GM23338 (cell line): ENCODE results near the gene SCNN1G. TPM values are rescaled to one million over a fixed set of nuclear protein-coding genes. Genes with fewer than 3 reads are reported as not detected.

Experiments used
- ATAC-seq: fragments of 200-7000 bp; cut with Tn5 transposase; 3 replicates; pipeline ENCODE4 v1.9.1; 2020
- DNase-seq: peaks from one replicate; pipeline ENCODE4 v3.0.0-alpha.2; 2015; ENCODE audit warnings: low spot score
- H2AFZ ChIP-seq: fragments of 200-600 bp; sonication (generic); 2 replicates; pipeline ENCODE4 v1.8.0; 2016; ENCODE audit warnings: antibody characterized with exemption, mild to moderate bottlenecking, moderate library complexity
- H3F3A ChIP-seq: fragments of 200-600 bp; sonication (generic); replicated peaks from 2 replicates; pipeline ENCODE4 v1.8.0; 2017; ENCODE audit warnings: antibody characterized with exemption, mixed run types, low read depth
- H3K27ac ChIP-seq: fragments of 200-600 bp; sonication (generic); 2 replicates; pipeline ENCODE4 v1.6.1; 2016; ENCODE audit warnings: low read depth
- H3K27me3 ChIP-seq: fragments of 200-600 bp; sonication (generic); 2 replicates; pipeline ENCODE4 v1.8.0; 2016; ENCODE audit warnings: mild to moderate bottlenecking, mixed run types, moderate library complexity; ENCODE audit not compliant: insufficient read depth
- H3K36me3 ChIP-seq: fragments of 200-600 bp; sonication (generic); 2 replicates; pipeline ENCODE4 v1.8.0; 2016; ENCODE audit warnings: mild to moderate bottlenecking; ENCODE audit not compliant: insufficient read depth
- H3K4me1 ChIP-seq: fragments of 200-600 bp; sonication (generic); 2 replicates; pipeline ENCODE4 v1.8.0; 2016; ENCODE audit warnings: mild to moderate bottlenecking, moderate library complexity; ENCODE audit not compliant: insufficient read depth
- H3K4me2 ChIP-seq: fragments of 200-600 bp; sonication (generic); 2 replicates; pipeline ENCODE4 v1.7.1; 2017; ENCODE audit warnings: mixed run types
- H3K4me3 ChIP-seq: fragments of 200-600 bp; sonication (generic); 2 replicates; pipeline ENCODE4 v1.6.1; 2016; ENCODE audit warnings: mixed run types
- H3K79me2 ChIP-seq: fragments of 200-600 bp; sonication (generic); replicated peaks from 2 replicates; pipeline ENCODE4 v1.8.0; 2017; ENCODE audit warnings: mild to moderate bottlenecking; ENCODE audit not compliant: insufficient read depth
- H3K9me2 ChIP-seq: fragments of 200-600 bp; sonication (generic); 2 replicates; pipeline ENCODE4 v1.8.0; 2017; ENCODE audit not compliant: insufficient read depth
- H4K20me1 ChIP-seq: fragments of 200-600 bp; sonication (generic); replicated peaks from 2 replicates; pipeline ENCODE4 v1.8.0; 2017; ENCODE audit warnings: mild to moderate bottlenecking; ENCODE audit not compliant: insufficient read depth
- H3K27ac Mint-ChIP-seq: 2 replicates; pipeline ENCODE4 v1.8.0; 2020; ENCODE audit warnings: inconsistent platforms, mild to moderate bottlenecking, moderate library complexity, mixed read lengths
- H3K27me3 Mint-ChIP-seq: 3 replicates; pipeline ENCODE4 v1.8.0; 2022; ENCODE audit warnings: low read depth, mild to moderate bottlenecking, moderate library complexity, mixed read lengths, inconsistent platforms; ENCODE audit not compliant: insufficient read depth, poor library complexity
- H3K36me3 Mint-ChIP-seq: 3 replicates; pipeline ENCODE4 v1.8.0; 2021; ENCODE audit warnings: low read depth, mild to moderate bottlenecking, inconsistent platforms, moderate library complexity, mixed read lengths
- H3K4me1 Mint-ChIP-seq: 3 replicates; pipeline ENCODE4 v1.8.0; 2020; ENCODE audit warnings: mild to moderate bottlenecking, inconsistent platforms, mixed read lengths
- H3K4me3 Mint-ChIP-seq: 3 replicates; pipeline ENCODE4 v1.8.0; 2021; ENCODE audit warnings: moderate library complexity, mild to moderate bottlenecking, inconsistent platforms, mixed read lengths
- H3K9me3 Mint-ChIP-seq: 3 replicates; pipeline ENCODE4 v1.8.0; 2020; ENCODE audit warnings: moderate library complexity, mild to moderate bottlenecking, inconsistent platforms, mixed read lengths
- CREB1 ChIP-seq: fragments of 250-450 bp; sonication (Bioruptor Pico); IDR thresholded peaks from 2 replicates; pipeline ENCODE4 v1.5.0; 2020; ENCODE audit warnings: low read depth, mild to moderate bottlenecking, moderate library complexity
- CTCF ChIP-seq, 2 experiments: fragments of 200-600 bp in 1 of 2; sonication (generic) in 1 of 2; conservative IDR thresholded peaks; 2 replicates each; pipeline versions ENCODE4 v1.5.1 to v1.6.1; 2016 to 2017; ENCODE audit warnings: antibody characterized with exemption in 2 of 2, low read depth in 2 of 2, mild to moderate bottlenecking in 2 of 2, moderate library complexity in 1 of 2
- EZH2 ChIP-seq: fragments of 200-600 bp; sonication (generic); IDR thresholded peaks from one replicate; pipeline ENCODE4 v1.8.0; 2017; ENCODE audit warnings: antibody characterized with exemption, mild to moderate bottlenecking, low read depth; ENCODE audit not compliant: unreplicated experiment
- EZH2phosphoT487 ChIP-seq: fragments of 200-600 bp; sonication (generic); IDR thresholded peaks from one replicate; pipeline ENCODE4 v1.8.1; 2018; ENCODE audit warnings: antibody characterized with exemption; ENCODE audit not compliant: unreplicated experiment
- POLR2AphosphoS5 ChIP-seq: IDR thresholded peaks from 2 replicates; pipeline ENCODE4 v1.6.1; 2016; ENCODE audit warnings: antibody characterized with exemption, low read depth
- STAT1 ChIP-seq: IDR thresholded peaks from one replicate; pipeline ENCODE4 v1.6.1; 2016; ENCODE audit warnings: antibody characterized with exemption; ENCODE audit not compliant: unreplicated experiment
- ZNF114 ChIP-seq: fragments of 250-450 bp; sonication (Bioruptor Pico); IDR thresholded peaks from 2 replicates; pipeline ENCODE4 v1.5.0; 2020; ENCODE audit warnings: mild to moderate bottlenecking, moderate library complexity
- ZNF462 ChIP-seq: fragments of 250-450 bp; sonication (Bioruptor Pico); IDR thresholded peaks from 2 replicates; pipeline ENCODE4 v1.5.0; 2020; ENCODE audit warnings: mild to moderate bottlenecking, moderate library complexity
- polyA plus RNA-seq: library from polyadenylated mRNA; unstranded; fragments of >200 nt; fragmentation: Nextera tagmentation; extraction: Ambion mirVana; gene quantifications from 2 replicates; pipeline ENCODE4 v1.2.1, GENCODE V29; 2016
- total RNA-seq: library from RNA; depleted of rRNA; stranded (reverse); fragments of >200 nt; shearing (Covaris generic); gene quantifications from 2 replicates; pipeline ENCODE4 v1.2.3, GENCODE V29; 2014
- TF ChIP-seq, protein P1 (sequence below): IDR thresholded peaks from 2 replicates; pipeline ENCODE4 v1.6.1; 2016; ENCODE audit warnings: antibody characterized with exemption

SCNN1G gene
- total and polyA plus RNA-seq, 2 experiments from 2014 or later = 0.97 to 1.1 TPM

- TF ChIP-seq ZNF462 (CRISPR knock-in tag) (no peak), EZH2 (no peak), STAT1 (no peak), EZH2phosphoT487 (no peak), POLR2AphosphoS5 (no peak)
- TF ChIP-seq, protein P1, sequence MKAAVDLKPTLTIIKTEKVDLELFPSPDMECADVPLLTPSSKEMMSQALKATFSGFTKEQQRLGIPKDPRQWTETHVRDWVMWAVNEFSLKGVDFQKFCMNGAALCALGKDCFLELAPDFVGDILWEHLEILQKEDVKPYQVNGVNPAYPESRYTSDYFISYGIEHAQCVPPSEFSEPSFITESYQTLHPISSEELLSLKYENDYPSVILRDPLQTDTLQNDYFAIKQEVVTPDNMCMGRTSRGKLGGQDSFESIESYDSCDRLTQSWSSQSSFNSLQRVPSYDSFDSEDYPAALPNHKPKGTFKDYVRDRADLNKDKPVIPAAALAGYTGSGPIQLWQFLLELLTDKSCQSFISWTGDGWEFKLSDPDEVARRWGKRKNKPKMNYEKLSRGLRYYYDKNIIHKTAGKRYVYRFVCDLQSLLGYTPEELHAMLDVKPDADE = no peak
Measured at GRCh38 chr16:23181506-23181905, 1.0 kb upstream of the SCNN1G start (continued).

- peaks cover 38% of the 10 kb centered on the region for H3K27me3 ChIP-seq
- H3K36me3 ChIP-seq = no peaks in the 10 kb centered on the region
- Mint-ChIP-seq H3K27me3 (peaks cover 28% of the 10 kb centered on the region), H3K36me3 (no peaks in the 10 kb centered on the region; the same call in 2 of the 3 replicates), H3K4me3 (peak overlapping the region; percentile 78), H3K27ac (no peak overlapping the region), H3K4me1 (peaks cover 9% of the 10 kb centered on the region), H3K9me3 (no peaks in the 10 kb centered on the region; the same call in 2 of the 3 replicates)
- no peaks in the 10 kb centered on the region; the same call in 1 of the 2 replicates for H4K20me1 ChIP-seq
- H3K4me3 ChIP-seq = peak overlapping the region; percentile 85
- H3K4me2 ChIP-seq = peak overlapping the region; percentile 79
- no peak overlapping the region for H3K27ac ChIP-seq
- ATAC-seq (peak; percentile 91), DNase-seq (peak; percentile 94)
- H2AFZ ChIP-seq = peak overlapping the region; percentile 97; the same call in 1 of the 2 replicates
- no peaks in the 10 kb centered on the region for H3K79me2 ChIP-seq
- H3K4me1 ChIP-seq = peaks cover 22% of the 10 kb centered on the region; the same call in 1 of the 2 replicates
- no peaks in the 10 kb centered on the region for H3K9me2 ChIP-seq
- TF ChIP-seq CTCF (conservative IDR thresholded peaks at IDR 0.05; ENCODE audit: low read depth in 2 of 2) (peak; percentile 73 to 96), CREB1 (CRISPR knock-in tag) (0 out of 2 replicates have a peak, but pooled peaks have one; percentile 16), ZNF114 (CRISPR knock-in tag) (no peak)
- no peaks in the 10 kb centered on the region for H3F3A ChIP-seq
Measured at GRCh38 chr16:23182206-23182678, 303 bp upstream of the SCNN1G start.
